Activated CD4-positive, alpha-beta T cell treated with anti-CD3 and anti-CD28 coated beads, Interleukin-2, amount 10 ng/mL, durations not matched to agents 24 days and 14 days (primary cell): ENCODE measurements around the gene LOXL3. TPM values are rescaled to one million over a fixed set of nuclear protein-coding genes. Genes with fewer than 3 reads are reported as not detected.
A peak's percentile ranks its signal among the peaks of the same experiment; 100 is the strongest.
"Not testable (repeated sequence)": the region's sequence is repeated elsewhere in the genome, so short reads cannot be mapped to it uniquely, and the experiment has no call there.

Experiments
- DNase-seq: peaks from one replicate; pipeline ENCODE4 v3.0.0; 2022
- H3K27ac Mint-ChIP-seq: one replicate; pipeline ENCODE4 v1.8.0; 2022; ENCODE audit warnings: mild to moderate bottlenecking, mixed read lengths
- H3K27me3 Mint-ChIP-seq: one replicate; pipeline ENCODE4 v1.8.0; 2022; ENCODE audit warnings: mixed read lengths
- H3K36me3 Mint-ChIP-seq: one replicate; pipeline ENCODE4 v1.8.0; 2022; ENCODE audit warnings: low read depth, mild to moderate bottlenecking, mixed read lengths
- H3K4me1 Mint-ChIP-seq: one replicate; pipeline ENCODE4 v1.8.0; 2021; ENCODE audit warnings: mixed read lengths
- H3K4me3 Mint-ChIP-seq: one replicate; pipeline ENCODE4 v1.8.0; 2022; ENCODE audit warnings: mild to moderate bottlenecking, moderate library complexity, mixed read lengths
- H3K9me3 Mint-ChIP-seq: one replicate; pipeline ENCODE4 v1.8.0; 2021; ENCODE audit warnings: mixed read lengths
- intact Hi-C: fragments of 100-400 bp; cut with micrococcal nuclease; formaldehyde crosslinking; loops from one replicate; pipeline ENCODE4 v1.15.1; 2023
- total RNA-seq: library from RNA; stranded (reverse); gene quantifications from 2 replicates; pipeline ENCODE4 v1.2.3, GENCODE V29; 2022

The LOXL3 gene
- total RNA-seq, 1 donor from 2014 or later, result 1.7 TPM

DNA sequence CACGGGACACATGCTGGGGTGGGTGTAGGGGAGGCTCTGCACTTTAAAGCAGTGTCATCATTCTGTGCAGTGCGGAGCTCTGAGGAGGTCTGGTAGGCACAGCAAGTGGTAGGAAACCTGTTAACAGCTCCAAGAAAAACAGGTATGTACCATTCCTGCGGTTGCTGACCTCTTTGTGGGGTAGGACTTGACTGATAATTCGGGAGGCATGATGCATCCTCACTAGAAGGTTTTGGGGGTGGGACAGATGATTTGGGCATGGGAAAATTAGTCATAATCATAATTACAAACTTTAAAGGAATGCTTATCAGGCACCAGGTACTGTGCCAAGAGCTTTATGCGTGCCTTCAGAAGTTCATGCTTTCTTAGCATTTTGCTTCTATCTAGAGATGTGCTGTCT, 10.5 kb upstream of the LOXL3 start:
- Mint-ChIP-seq H3K9me3 (no peaks in the 10 kb centered on the region), H3K27me3 (no peaks in the 10 kb centered on the region), H3K27ac (no peak overlapping the region), H3K36me3 (no peaks in the 10 kb centered on the region), H3K4me3 (no peak overlapping the region), H3K4me1 (peaks cover 50% of the 10 kb centered on the region)
- DNase-seq, result no peak
- intact Hi-C loops, result no loop called here

DNA sequence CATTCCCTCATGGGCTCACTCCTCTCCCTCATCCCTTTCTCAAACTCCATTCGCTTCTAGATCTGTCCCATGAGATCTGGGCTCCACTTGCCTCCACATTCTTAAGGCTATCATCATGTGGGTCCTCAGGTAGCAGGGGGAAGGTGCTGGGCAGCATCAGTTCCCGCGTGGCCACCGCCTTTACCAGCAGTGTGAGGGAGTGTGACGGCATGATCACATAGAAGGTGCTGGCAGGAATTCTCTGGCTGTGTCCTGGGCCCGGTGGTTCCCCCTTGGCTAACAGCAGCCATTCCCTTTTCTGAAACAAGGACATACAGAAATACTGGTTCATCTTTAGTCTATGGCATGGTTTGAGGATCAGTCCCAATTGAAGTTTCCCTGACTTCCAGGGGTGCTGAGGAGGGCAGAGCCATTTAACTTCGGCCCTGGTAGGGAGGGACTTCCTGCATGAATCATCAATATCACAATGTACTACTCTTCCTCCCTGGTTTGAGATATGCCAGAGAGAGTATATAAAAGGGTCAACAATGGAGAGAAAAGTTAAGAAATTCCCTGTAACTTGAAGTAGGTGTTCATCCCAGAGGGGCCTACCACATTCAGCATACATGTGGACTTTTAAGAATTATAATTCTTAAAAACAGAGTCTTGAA, 8.5 kb upstream of the LOXL3 start:
- no peaks in the 10 kb centered on the region for H3K27me3 Mint-ChIP-seq
- peaks cover 44% of the 10 kb centered on the region for H3K4me1 Mint-ChIP-seq
- no peaks in the 10 kb centered on the region for H3K9me3 Mint-ChIP-seq
- intact Hi-C loops, result no loop called here
- no peak overlapping the region for H3K27ac Mint-ChIP-seq
- DNase-seq, result no peak
- peaks cover 2% of the 10 kb centered on the region for H3K36me3 Mint-ChIP-seq
- H3K4me3 Mint-ChIP-seq, result no peak overlapping the region

DNA sequence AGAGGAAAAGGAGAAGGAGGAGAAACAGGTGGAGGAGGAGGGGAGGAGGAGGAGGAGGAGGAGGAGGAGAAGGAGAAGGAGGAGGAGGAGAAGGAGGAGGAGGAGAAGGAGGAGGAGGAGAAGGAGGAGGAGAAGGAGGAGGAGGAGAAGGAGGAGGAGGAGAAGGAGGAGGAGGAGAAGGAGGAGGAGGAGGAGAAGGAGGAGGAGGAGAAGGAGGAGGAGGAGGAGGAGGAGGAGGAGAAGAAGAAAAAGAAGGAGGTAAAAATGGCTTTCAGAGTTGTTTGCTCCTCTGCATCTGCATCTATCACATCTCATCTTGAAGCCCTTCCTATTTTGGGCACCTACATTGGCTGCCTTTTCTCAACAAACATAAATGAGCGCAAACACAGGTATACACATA, 7.3 kb upstream of the LOXL3 start:
- H3K36me3 Mint-ChIP-seq, result peaks cover 11% of the 10 kb centered on the region
- H3K27me3 Mint-ChIP-seq, H3K4me3 Mint-ChIP-seq, intact Hi-C loops, H3K9me3 Mint-ChIP-seq, H3K27ac Mint-ChIP-seq, DNase-seq: not testable (repeated sequence)
- peaks cover 48% of the 10 kb centered on the region for H3K4me1 Mint-ChIP-seq

DNA sequence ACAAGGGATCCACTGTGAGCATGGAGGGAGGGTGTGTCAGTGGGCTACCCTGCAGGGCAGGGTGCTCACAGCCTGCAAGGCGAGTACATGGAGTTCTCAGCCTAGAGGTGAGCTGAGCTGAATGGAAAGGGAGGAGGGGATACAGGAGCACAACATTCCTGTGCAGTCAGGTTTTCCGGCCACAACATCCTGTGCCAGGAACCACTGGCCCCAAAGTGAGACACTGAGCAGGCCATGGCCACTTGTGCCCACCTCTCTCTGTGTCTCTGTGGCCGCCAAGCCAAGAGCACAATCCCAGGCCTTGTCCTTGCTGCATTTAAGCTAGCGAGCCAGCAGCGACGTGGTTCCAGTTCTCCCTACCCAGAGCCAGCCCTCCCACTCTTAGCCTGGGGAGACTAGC, 6.8 kb upstream of the LOXL3 start:
- peaks cover 47% of the 10 kb centered on the region for H3K4me1 Mint-ChIP-seq
- peaks cover 11% of the 10 kb centered on the region for H3K36me3 Mint-ChIP-seq
- H3K4me3 Mint-ChIP-seq, result no peak overlapping the region
- no peak overlapping the region for H3K27ac Mint-ChIP-seq
- H3K9me3 Mint-ChIP-seq, result no peaks in the 10 kb centered on the region
- DNase-seq, result no peak
- H3K27me3 Mint-ChIP-seq, result no peaks in the 10 kb centered on the region
- intact Hi-C loops, result no loop called here

DNA sequence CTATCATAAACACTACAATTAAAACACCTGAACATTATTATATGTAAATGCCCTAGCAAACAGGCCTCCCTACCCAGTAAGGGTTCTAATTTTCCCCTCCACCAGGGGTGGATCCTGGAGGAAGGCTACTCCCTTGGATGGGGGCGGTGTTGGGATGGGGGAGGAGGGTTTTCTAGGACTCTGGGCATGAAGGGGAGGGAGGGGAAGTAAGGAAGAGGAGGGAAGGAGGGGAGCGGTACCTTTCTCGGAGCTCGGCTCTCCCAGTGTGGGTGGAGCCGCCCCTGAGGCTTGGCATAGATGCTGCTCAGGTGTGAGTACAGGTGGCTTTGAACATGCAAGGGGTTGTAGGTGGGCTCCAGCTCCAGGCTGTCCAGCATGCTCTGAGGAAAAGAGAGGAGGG, 6.2 kb upstream of the LOXL3 start:
- no peak for DNase-seq
- intact Hi-C loops, result no loop called here
- peaks cover 12% of the 10 kb centered on the region for H3K36me3 Mint-ChIP-seq
- no peaks in the 10 kb centered on the region for H3K27me3 Mint-ChIP-seq
- H3K9me3 Mint-ChIP-seq, result no peaks in the 10 kb centered on the region
- H3K4me1 Mint-ChIP-seq, result peaks cover 50% of the 10 kb centered on the region
- no peak overlapping the region for H3K4me3 Mint-ChIP-seq
- no peak overlapping the region for H3K27ac Mint-ChIP-seq

DNA sequence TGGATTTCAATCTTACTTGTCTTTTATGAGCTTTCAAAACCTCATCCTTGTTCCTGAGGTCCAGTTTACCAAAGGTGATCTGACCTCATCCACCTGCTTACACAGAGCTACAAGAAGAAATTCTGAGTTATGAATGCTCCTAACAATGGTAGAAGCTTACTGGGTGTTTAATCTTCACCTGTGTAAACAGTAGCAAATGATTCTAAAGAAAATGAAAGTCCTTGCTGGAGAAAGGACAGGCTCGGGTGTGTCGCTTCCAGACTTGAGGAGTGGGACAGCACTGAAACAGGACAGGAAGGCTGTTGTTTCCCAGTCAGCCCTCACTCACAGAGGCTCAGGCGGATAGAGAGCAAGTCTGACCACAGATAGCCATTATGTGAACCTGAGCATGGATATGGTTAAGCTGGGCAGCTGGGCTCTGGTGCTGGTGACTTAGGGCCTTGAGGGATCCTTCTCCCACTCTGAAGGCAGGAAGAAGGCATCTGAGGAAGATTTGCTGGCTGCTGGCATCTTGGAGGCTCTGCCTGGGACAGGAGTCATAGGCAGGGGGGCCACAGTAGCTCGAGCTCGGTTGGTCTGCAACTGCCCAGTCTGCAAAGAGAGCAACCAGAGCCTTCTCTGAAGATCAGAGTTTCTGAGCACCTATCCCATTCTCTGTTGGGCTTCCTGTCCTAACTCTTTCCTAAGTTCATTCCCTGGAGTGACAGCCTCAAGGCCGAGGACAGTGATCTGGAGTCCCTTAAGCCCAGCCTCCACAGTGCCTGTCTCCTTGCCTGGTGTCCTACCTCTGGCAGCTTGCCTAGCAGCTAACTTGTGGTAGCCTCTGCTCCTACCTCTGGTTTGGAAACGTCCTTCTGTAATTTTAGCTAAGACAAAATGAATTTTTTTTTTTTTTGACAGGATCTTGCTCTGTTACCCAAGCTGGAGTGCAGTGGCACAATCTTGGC, 4.8 kb upstream of the LOXL3 start:
- no peaks in the 10 kb centered on the region for H3K27me3 Mint-ChIP-seq
- no peaks in the 10 kb centered on the region for H3K9me3 Mint-ChIP-seq
- peaks cover 48% of the 10 kb centered on the region for H3K4me1 Mint-ChIP-seq
- no peak for DNase-seq
- no peak overlapping the region for H3K27ac Mint-ChIP-seq
- H3K36me3 Mint-ChIP-seq, result peaks cover 14% of the 10 kb centered on the region
- intact Hi-C loops, result no loop called here
- H3K4me3 Mint-ChIP-seq, result no peak overlapping the region

DNA sequence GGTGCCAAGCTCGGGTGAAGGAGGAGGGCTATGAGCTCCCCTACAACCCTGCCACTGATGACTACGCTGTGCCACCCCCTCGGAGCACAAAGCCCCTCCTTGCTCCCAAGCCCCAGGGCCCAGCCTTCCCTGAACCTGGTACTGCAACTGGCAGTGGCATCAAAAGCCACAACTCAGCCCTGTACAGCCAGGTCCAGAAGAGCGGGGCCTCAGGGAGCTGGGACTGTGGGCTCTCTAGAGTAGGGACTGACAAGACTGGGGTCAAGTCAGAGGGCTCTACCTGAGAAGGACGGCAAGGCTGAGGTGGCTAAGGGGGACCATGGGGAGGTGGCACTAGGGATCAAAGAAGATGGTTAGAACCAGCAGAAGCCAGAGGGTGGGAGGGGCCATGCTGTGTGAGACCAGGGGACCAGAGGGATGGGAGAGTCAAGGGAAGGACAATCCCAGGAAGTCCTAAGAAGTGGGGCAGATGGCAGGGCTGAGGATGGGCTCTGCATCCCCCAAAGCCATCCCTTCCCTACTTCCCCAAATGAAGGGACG, 3.2 kb upstream of the LOXL3 start:
- intact Hi-C loops, result loop anchor here (1.0 kb wide), 1 partner anchor 9 kb away; no protein-coding TSS in a partner anchor
- H3K27ac Mint-ChIP-seq, result no peak overlapping the region
- H3K9me3 Mint-ChIP-seq, result no peaks in the 10 kb centered on the region
- no peak for DNase-seq
- H3K4me1 Mint-ChIP-seq, result peaks cover 44% of the 10 kb centered on the region
- peak overlapping the region; percentile 96 for H3K4me3 Mint-ChIP-seq
- H3K27me3 Mint-ChIP-seq, result no peaks in the 10 kb centered on the region
- peaks cover 14% of the 10 kb centered on the region for H3K36me3 Mint-ChIP-seq

DNA sequence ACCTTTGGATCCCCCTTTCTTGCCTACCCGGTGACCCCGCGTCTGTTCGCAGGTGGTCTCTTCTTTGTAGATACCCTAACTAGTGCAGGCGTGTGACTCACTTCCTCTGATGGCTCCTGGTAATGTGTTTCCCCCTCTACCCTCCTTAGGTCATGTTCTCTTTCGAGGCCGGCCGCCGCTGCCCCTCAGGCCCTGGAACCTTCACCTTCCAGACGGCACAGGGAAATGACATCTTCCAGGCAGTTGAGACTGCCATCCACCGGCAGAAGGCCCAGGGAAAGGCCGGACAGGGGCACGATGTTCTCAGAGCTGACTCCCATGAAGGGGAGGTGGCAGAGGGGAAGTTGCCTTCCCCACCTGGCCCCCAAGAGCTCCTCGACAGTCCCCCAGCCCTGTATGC, 2.4 kb upstream of the LOXL3 start:
- H3K27me3 Mint-ChIP-seq, result no peaks in the 10 kb centered on the region
- intact Hi-C loops, result no loop called here
- peaks cover 37% of the 10 kb centered on the region for H3K4me1 Mint-ChIP-seq

DNA sequence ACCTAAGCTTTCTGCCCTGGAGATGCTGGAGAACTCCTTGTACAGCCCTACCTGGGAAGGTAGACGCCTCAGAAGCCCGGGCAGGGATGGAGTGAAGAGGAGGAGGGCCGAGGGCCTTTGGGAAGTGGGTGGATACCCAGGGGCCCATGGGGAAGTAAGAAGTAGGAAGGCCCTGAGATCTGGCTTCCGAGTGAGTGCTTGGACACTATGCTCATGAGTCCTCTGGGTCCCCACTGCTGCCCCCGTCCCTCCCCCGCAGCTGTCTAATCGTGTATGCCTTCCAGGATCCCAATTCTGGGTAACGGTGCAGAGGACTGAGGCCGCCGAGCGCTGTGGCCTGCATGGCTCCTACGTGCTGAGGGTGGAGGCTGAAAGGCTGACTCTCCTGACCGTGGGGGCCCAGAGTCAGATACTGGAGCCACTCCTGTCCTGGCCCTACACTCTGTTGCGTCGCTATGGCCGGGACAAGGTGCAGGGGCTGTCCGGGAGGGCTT, 1.9 kb upstream of the LOXL3 start:
- peaks cover 14% of the 10 kb centered on the region for H3K36me3 Mint-ChIP-seq

More for the DNA sequence above, 2.4 kb upstream of the LOXL3 start:
- no peak for DNase-seq
- Mint-ChIP-seq H3K27ac (no peak overlapping the region), H3K9me3 (no peaks in the 10 kb centered on the region), H3K4me3 (peak overlapping the region; percentile 96), H3K36me3 (peaks cover 14% of the 10 kb centered on the region)

DNA sequence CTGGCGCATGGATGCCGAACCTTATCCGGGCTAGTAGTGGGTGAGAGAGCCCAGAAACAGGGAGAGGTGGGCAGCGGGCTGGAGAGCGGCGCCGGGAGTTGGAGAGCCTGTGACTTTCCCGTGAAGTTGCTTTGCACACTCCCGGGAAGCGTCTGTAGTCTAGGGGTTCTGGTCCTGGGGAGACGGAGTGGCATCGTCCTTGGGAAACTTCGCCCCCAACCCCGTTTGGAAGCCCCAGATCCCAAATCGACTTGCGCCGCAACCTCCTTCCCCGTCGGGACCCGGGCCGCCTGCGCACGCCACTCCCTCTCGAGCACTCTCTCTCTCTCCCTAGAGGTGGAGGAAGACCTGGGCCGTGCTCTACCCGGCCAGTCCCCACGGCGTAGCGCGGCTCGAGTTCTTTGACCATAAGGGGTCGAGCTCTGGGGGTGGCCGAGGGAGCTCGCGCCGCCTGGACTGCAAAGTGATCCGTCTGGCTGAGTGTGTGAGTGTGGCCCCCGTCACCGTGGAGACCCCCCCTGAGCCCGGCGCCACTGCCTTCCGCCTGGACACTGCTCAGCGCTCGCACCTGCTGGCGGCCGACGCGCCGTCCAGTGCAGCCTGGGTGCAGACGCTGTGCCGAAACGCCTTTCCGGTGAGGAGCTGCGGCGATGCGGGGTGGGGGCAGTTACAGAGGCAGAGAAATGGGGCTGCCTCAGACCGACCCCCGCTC, 1.2 kb upstream of the LOXL3 start:
- Mint-ChIP-seq H3K27ac (peak overlapping the region; percentile 95), H3K4me3 (peak overlapping the region; percentile 96), H3K4me1 (peaks cover 35% of the 10 kb centered on the region), H3K27me3 (peaks cover 5% of the 10 kb centered on the region), H3K36me3 (peaks cover 14% of the 10 kb centered on the region), H3K9me3 (no peaks in the 10 kb centered on the region)
- DNase-seq, result peak; percentile 85
- intact Hi-C loops, result loop anchor here (1.0 kb wide), 4 partner anchors 16 to 32 kb away; partner anchors contain the start of genes AUP1 and HTRA2

More for the DNA sequence above, 1.9 kb upstream of the LOXL3 start:
- intact Hi-C loops, result loop anchor here (1.0 kb wide), 2 partner anchors 28 to 32 kb away; no protein-coding TSS in a partner anchor
- no peak for DNase-seq
- peak overlapping the region; percentile 95 for H3K27ac Mint-ChIP-seq
- H3K4me3 Mint-ChIP-seq, result peak overlapping the region; percentile 96
- peaks cover 36% of the 10 kb centered on the region for H3K4me1 Mint-ChIP-seq
- no peaks in the 10 kb centered on the region for H3K9me3 Mint-ChIP-seq
- no peaks in the 10 kb centered on the region for H3K27me3 Mint-ChIP-seq

DNA sequence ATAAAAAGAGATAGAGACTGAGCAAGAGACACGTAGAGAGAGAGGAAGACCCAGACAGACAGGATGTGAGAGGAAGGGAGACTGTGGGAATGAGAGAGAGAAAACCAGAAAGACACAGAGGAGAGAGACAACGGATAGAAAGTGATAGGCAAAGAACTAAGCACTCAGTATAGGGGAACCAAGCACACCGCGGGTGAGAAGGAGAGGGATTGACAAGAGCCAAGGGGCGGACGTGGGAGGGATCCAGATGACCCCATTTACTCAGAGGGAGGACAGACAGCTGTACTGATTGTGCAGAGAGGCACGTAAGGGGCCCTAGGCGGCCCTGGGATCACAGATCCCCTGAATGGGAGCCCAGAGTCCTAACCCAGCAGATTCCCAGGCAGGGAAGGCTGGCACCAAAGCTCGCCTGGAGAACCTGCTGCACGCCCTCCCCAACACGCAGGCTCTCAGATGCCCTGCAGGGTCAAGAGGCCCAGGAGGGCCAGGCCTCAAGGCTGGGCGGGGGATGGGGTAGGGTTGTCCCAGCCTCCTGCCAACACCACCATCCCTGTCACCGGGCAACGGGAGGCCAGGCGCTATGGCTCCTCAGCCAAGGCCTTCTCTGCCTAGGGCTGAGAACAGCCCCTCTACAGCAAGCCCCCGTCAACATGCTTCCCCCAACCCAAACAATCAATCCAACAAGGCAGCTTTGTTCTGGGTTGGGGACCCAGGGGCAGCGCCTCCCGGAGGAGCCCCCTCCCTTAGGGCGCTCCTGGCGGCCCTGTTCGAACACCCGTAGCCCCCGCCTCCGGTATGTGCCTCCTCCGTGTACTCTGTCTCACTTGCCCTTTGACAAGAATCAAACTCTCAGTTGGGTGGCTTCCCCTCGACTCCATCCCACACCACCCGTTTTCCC, 579 bp downstream of the LOXL3 start:
- H3K27me3 Mint-ChIP-seq, result peaks cover 13% of the 10 kb centered on the region
- intact Hi-C loops, result no loop called here
- H3K27ac Mint-ChIP-seq, result peak overlapping the region; percentile 87
- no peaks in the 10 kb centered on the region for H3K9me3 Mint-ChIP-seq
- peaks cover 39% of the 10 kb centered on the region for H3K4me1 Mint-ChIP-seq
- DNase-seq, result peak; percentile 63
- H3K36me3 Mint-ChIP-seq, result peaks cover 14% of the 10 kb centered on the region
- peak overlapping the region; percentile 72 for H3K4me3 Mint-ChIP-seq

DNA sequence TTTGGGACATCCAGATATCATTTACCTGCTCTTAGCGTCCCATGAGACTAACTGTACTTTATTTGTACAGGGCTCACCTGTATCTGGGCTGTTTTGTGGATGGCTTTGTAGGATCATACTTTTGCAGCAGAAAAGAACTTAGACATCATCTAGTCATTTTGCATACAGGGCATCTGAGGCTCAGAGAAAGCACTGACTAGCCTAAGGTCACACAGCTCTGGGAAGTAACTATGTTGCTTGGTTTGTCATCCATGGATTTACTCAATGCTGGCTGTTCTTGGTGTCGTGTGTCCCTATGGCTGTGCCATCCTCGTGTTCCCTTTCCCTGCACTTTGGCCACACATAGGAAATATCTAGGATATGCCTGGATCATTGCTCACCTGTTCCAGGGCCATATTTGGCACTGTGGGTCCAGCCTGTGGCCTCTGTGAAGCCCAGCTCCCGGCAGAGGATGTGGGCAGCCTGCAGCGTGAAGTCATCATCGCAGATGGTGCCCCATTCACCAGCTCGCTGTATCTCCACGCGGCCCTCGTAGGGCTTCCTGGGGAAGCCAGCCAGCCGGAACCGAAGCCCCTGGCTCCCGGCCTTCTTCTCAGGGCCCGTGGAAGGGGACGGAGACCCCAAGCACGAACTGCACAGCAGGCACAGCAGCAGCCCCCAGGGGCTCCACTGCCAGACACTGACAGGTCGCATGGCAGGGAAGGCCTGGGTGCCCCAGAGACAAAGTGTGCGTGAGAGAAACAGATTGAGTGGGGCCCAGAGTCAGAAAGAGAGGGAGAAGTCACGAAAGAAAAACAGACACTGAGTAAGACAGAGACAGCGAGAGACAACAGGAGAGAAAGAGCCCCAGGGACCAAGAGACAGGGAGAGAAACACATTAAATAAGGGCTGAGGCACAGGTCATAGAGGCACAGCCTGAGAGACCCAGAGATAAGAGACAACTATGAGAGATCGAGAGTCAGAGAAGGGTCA, 1.5 kb downstream of the LOXL3 start:
- Mint-ChIP-seq H3K4me3 (peak overlapping the region; percentile 32), H3K4me1 (peaks cover 40% of the 10 kb centered on the region), H3K36me3 (peaks cover 11% of the 10 kb centered on the region), H3K27me3 (peaks cover 20% of the 10 kb centered on the region), H3K9me3 (no peaks in the 10 kb centered on the region), H3K27ac (peak overlapping the region; percentile 56)
- intact Hi-C loops, result no loop called here
- DNase-seq, result no peak
